Gastrocnemius medialis (tissue), 4 donors: ENCODE data around the gene DEFB108B. TPM values are rescaled to one million over a fixed set of nuclear protein-coding genes. Genes with fewer than 3 reads are reported as not detected.
A peak's percentile ranks its signal among the peaks of the same experiment; 100 is the strongest.
"Not testable (repeated sequence)": the region's sequence is repeated elsewhere in the genome, so short reads cannot be mapped to it uniquely, and the experiment has no call there.

Experiments
- ATAC-seq, 2 donors: fragments of 150-250 bp; one replicate each; pipeline ENCODE4 v1.9.1; 2016
- DNase-seq, 2 donors: peaks; one replicate each; pipeline ENCODE4 v3.0.0-alpha.2; 2019
- H3K27ac ChIP-seq, 4 donors: fragments of 200-600 bp; sonication (generic); 1 replicate in 1 of 4; 2 replicates in 3 of 4; pipeline ENCODE4 v1.5.1; 2016 to 2018; ENCODE audit warnings: mild to moderate bottlenecking in 2 of 4, moderate library complexity in 1 of 4
- H3K27me3 ChIP-seq, 3 donors: fragments of 200-600 bp; sonication (generic) in 2 of 3; 1 replicate in 1 of 3; 2 replicates in 2 of 3; pipeline versions ENCODE4 v1.5.1 to v1.6.0; 2016 to 2019; ENCODE audit warnings: mild to moderate bottlenecking in 1 of 3, moderate library complexity in 1 of 3
- H3K36me3 ChIP-seq, 2 donors: fragments of 200-600 bp; sonication (generic) in 1 of 2; one replicate each; pipeline ENCODE4 v1.5.1; 2017 to 2018
- H3K4me1 ChIP-seq, 2 donors: fragments of 200-600 bp; sonication (generic) in 1 of 2; one replicate each; pipeline ENCODE4 v1.5.1; 2016 to 2017; ENCODE audit warnings: mild to moderate bottlenecking in 2 of 2
- H3K4me3 ChIP-seq, 4 donors: fragments of 200-600 bp; sonication (generic) in 3 of 4; 1 replicate in 1 of 4; 2 replicates in 3 of 4; pipeline ENCODE4 v1.5.1; 2016 to 2019; ENCODE audit warnings: mild to moderate bottlenecking in 2 of 4
- H3K9me3 ChIP-seq, 3 donors: fragments of 200-600 bp; sonication (generic) in 2 of 3; 1 replicate in 1 of 3; 2 replicates in 2 of 3; pipeline ENCODE4 v1.5.1; 2016 to 2019
- in situ Hi-C, 4 donors: fragments of 200-750 bp; cut with MboI; loops; one replicate each; pipeline versions ENCODE4 v1.15.0 to v1.8.0; 2017; ENCODE audit warnings: low sequenced_read_pairs in 4 of 4
- intact Hi-C: fragments of 100-400 bp; cut with DNase I; formaldehyde crosslinking; loops from one replicate; pipeline ENCODE4 v1.15.1; 2023; ENCODE audit warnings: low total_unique reads
- total RNA-seq, 4 donors: library from RNA; depleted of rRNA; stranded (reverse); fragments of >200 nt; gene quantifications; one replicate each; pipeline versions ENCODE4 v1.1.0 to v1.2.3, GENCODE V29; 2016
- TF ChIP-seq, protein P1 (sequence below), 5 experiments: fragments of 450-650 bp in 3 of 5; fragments of 200-600 bp in 2 of 5; sonication (generic) in 2 of 5; IDR thresholded peaks in 4 of 5; conservative IDR thresholded peaks in 1 of 5; 1 replicate in 4 of 5; 2 replicates in 1 of 5; pipeline ENCODE4 v1.5.1; 2016 to 2019; ENCODE audit warnings: antibody characterized with exemption in 5 of 5, mild to moderate bottlenecking in 3 of 5, moderate library complexity in 3 of 5

DEFB108B gene
- total RNA-seq, 4 donors from 2014 or later = not detected

- H3K27ac ChIP-seq, H3K4me1 ChIP-seq, ATAC-seq, H3K27me3 ChIP-seq, in situ Hi-C loops, H3K9me3 ChIP-seq, H3K4me3 ChIP-seq, H3K36me3 ChIP-seq, intact Hi-C loops: not testable (repeated sequence)
- DNase-seq = peak in 1 of 2 donors; percentile 31
- TF ChIP-seq, protein P1, sequence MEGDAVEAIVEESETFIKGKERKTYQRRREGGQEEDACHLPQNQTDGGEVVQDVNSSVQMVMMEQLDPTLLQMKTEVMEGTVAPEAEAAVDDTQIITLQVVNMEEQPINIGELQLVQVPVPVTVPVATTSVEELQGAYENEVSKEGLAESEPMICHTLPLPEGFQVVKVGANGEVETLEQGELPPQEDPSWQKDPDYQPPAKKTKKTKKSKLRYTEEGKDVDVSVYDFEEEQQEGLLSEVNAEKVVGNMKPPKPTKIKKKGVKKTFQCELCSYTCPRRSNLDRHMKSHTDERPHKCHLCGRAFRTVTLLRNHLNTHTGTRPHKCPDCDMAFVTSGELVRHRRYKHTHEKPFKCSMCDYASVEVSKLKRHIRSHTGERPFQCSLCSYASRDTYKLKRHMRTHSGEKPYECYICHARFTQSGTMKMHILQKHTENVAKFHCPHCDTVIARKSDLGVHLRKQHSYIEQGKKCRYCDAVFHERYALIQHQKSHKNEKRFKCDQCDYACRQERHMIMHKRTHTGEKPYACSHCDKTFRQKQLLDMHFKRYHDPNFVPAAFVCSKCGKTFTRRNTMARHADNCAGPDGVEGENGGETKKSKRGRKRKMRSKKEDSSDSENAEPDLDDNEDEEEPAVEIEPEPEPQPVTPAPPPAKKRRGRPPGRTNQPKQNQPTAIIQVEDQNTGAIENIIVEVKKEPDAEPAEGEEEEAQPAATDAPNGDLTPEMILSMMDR (IDR thresholded peaks at IDR 0.05 in 4 of 5, conservative IDR thresholded peaks at IDR 0.05 in 1 of 5) = peak; percentile 40 to 66 (median 55)
Observed at GRCh38 chr11:71792621-71793235, 40.3 kb upstream of the DEFB108B start.

DNA sequence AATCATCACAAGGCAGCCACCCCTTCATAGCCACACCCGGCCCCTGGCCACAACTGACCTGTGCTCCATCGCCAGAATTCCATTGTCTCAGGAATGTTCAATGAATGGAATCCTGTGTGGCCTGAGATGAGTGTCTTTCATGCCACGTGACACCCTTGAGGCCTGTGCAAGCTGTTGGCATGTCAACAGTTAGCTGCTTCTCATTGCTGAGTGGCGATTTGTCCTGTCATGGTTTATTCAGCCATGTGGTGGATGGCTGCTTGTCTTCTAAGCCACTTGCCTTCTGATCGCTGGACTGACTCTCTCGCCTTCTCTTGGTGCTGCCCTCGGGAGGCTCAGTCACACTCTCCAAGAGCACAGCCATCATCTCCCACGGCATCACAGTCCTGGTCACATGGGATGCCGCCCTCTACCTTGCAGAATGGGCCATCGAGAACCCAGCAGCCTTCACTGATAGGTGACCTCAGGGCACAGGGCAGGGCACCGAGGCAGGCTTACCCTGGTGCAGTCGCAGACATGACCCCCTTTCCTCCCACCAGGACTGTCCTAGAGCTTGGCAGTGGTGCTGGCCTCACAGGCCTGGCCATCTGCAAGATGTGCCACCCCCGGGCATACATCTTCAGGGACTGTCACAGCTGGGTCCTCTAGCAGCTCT is 38.5 kb upstream of the DEFB108B start:
- DNase-seq, H3K36me3 ChIP-seq, intact Hi-C loops, H3K4me3 ChIP-seq, H3K27me3 ChIP-seq, ATAC-seq, H3K27ac ChIP-seq, H3K4me1 ChIP-seq, in situ Hi-C loops, H3K9me3 ChIP-seq: not testable (repeated sequence)

GRCh38 chr11:71795236-71795635 is 37.8 kb upstream of the DEFB108B start:
- in situ Hi-C loops, intact Hi-C loops, H3K27me3 ChIP-seq, DNase-seq, H3K4me3 ChIP-seq, ATAC-seq, H3K27ac ChIP-seq, H3K9me3 ChIP-seq, H3K4me1 ChIP-seq, H3K36me3 ChIP-seq: not testable (repeated sequence)

GRCh38 chr11:71796016-71796415 is 37.0 kb upstream of the DEFB108B start:
- DNase-seq, H3K4me3 ChIP-seq, H3K4me1 ChIP-seq, H3K27ac ChIP-seq, H3K36me3 ChIP-seq, in situ Hi-C loops, intact Hi-C loops, H3K27me3 ChIP-seq, ATAC-seq, H3K9me3 ChIP-seq: not testable (repeated sequence)

DNA sequence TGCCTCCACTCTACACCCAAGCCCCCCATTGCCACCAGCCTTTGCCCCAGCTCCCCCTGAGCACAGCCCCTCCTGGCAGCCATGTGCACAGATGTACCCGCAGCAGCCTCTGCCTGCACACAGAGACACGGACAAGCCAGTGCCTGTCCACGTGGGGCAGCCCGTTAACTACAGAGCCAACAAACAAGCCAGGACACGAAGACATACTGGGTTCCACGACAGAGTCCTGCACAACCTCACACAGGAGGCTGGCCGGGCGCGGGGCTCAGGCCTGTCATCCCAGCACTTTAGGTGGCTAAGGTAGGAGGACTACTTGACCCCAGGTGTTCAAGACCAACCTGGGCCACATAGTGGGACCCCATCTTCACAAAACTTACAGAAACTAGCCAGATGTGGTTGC is 36.2 kb upstream of the DEFB108B start:
- not testable (repeated sequence) for ATAC-seq

GRCh38 chr11:71799556-71800128 is 33.4 kb upstream of the DEFB108B start:
- ATAC-seq, H3K9me3 ChIP-seq, in situ Hi-C loops: not testable (repeated sequence)

More for the DNA sequence above, 36.2 kb upstream of the DEFB108B start:
- H3K36me3 ChIP-seq, intact Hi-C loops, H3K27ac ChIP-seq, H3K4me3 ChIP-seq, H3K9me3 ChIP-seq, H3K4me1 ChIP-seq, DNase-seq, H3K27me3 ChIP-seq, in situ Hi-C loops: not testable (repeated sequence)

GRCh38 chr11:71800335-71800953 is 32.6 kb upstream of the DEFB108B start:
- H3K27me3 ChIP-seq, H3K36me3 ChIP-seq, ATAC-seq, H3K4me1 ChIP-seq, in situ Hi-C loops, H3K4me3 ChIP-seq, intact Hi-C loops, H3K9me3 ChIP-seq, H3K27ac ChIP-seq: not testable (repeated sequence)
- DNase-seq = peak in 1 of 2 donors; percentile 49
- TF ChIP-seq, protein P1 (IDR thresholded peaks at IDR 0.05 in 4 of 5, conservative IDR thresholded peaks at IDR 0.05 in 1 of 5) = peak; percentile 36 to 50 (median 42)

More at GRCh38 chr11:71799556-71800128, 33.4 kb upstream of the DEFB108B start:
- H3K4me1 ChIP-seq, DNase-seq, H3K36me3 ChIP-seq, H3K27me3 ChIP-seq, intact Hi-C loops, H3K4me3 ChIP-seq, H3K27ac ChIP-seq: not testable (repeated sequence)

DNA sequence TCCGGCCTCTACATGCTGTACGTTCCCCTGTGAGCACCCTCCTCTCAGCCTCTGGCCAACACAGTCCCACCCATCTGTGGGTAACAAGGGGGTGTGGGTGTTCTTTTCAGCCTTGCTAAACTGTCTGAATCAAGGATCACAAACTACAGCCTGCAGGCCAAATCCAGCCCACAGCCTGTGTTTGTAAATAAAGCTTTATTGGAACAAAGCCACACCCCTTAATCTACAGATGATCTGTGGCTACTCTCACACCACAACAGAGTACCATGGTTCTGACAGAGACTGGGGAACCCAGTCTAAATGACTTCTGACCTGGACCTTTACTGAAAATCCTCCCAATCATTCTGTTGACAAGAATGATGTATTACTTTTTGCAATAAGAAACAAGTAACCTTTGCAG is 32.0 kb upstream of the DEFB108B start:
- H3K27me3 ChIP-seq, H3K9me3 ChIP-seq, H3K4me1 ChIP-seq, intact Hi-C loops, ATAC-seq, H3K36me3 ChIP-seq, in situ Hi-C loops, H3K27ac ChIP-seq, DNase-seq, H3K4me3 ChIP-seq: not testable (repeated sequence)

DNA sequence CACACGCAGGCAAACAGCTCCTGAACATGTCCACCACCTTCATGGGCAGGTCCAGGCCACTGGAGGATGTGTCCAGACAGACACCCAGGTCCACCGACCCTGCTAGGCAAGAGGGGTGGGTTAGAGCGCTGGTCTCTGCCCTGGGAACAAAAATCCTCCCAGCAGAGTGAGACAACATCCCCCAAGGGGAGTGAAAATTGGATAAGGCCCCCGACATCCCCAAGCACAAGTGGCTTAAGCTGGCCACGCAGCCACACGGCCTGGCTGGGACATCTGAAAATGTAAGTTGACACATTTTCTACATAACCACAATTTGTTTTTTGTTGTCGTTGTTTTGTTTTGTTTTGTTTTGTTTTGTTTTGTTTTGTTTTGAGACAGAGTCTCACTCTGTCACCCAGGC is 30.1 kb upstream of the DEFB108B start:
- intact Hi-C loops, in situ Hi-C loops, H3K27me3 ChIP-seq, H3K27ac ChIP-seq, H3K36me3 ChIP-seq, H3K4me1 ChIP-seq, DNase-seq, H3K4me3 ChIP-seq, ATAC-seq, H3K9me3 ChIP-seq: not testable (repeated sequence)
